ENCODE results near the gene PPA2. TPM values are rescaled to one million over a fixed set of nuclear protein-coding genes. Genes with fewer than 3 reads are reported as not detected.
A peak's percentile ranks its signal among the peaks of the same experiment; 100 is the strongest.

Gene PPA2
- total RNA-seq, 1 experiment from 2014 or later, result 76.4 TPM

DNA sequence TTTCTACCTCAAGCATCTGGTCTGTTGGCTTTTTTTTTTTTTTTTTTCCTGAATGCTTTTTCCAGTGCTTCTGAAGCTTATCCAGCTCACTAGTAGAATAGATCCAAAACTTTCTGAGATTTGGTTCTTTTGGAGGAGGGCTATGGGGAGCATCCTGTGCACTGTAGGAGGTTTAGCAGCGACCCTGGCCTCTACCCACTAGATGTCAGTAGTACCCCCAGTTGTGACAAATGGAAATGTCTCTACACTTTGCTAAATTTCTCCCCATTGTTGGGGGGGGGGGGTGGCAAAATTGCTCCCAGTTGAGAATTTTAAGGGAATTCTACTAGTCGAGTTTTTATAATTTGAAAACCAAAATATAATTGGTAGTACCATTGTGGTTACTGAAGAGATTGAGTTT is 23.0 kb upstream of the PPA2 start:
- Histone ChIP-seq H3K4ac (ENCODE audit: low read depth, low read length) (no peak overlapping the region), H2BK12ac (ENCODE audit: insufficient read length, low read depth, low read length) (no peak overlapping the region), H2BK15ac (ENCODE audit: low read depth, low read length) (no peak overlapping the region), H4K91ac (ENCODE audit: insufficient read length, low read depth, low read length) (no peak overlapping the region), H4K20me1 (ENCODE audit: control insufficient read depth, insufficient read depth, insufficient read length) (no peaks in the 10 kb centered on the region), H3K79me2 (ENCODE audit: insufficient read depth, low read length) (no peaks in the 10 kb centered on the region), H3K14ac (ENCODE audit: insufficient read depth, low read length) (no peak overlapping the region), H2AK5ac (ENCODE audit: insufficient read length, low read length) (no peak overlapping the region), H2BK20ac (ENCODE audit: low read depth, low read length, poor library complexity, severe bottlenecking) (no peak overlapping the region), H4K8ac (replicated peaks; ENCODE audit: insufficient read length, low read depth, low read length) (no peak overlapping the region), H2AFZ (ENCODE audit: low read length) (no peak overlapping the region), H3K9me3 (ENCODE audit: control insufficient read depth, low read depth, low read length) (no peaks in the 10 kb centered on the region), H3K56ac (ENCODE audit: insufficient read length, low read depth, low read length) (no peak overlapping the region), H3K27me3 (ENCODE audit: insufficient read depth, low read length) (no peaks in the 10 kb centered on the region), H3K18ac (ENCODE audit: insufficient read length, low read depth, low read length) (no peak overlapping the region), H3K4me1 (ENCODE audit: insufficient read depth, low read length) (no peaks in the 10 kb centered on the region), H3K23ac (ENCODE audit: insufficient read length, low read depth, low read length) (no peak overlapping the region), H2BK120ac (ENCODE audit: low read depth, low read length, poor library complexity, severe bottlenecking) (no peak overlapping the region), H2BK5ac (ENCODE audit: insufficient read length, low read length) (no peak overlapping the region), H3K27ac (ENCODE audit: insufficient read length, low read depth, low read length) (no peak overlapping the region), H3K9ac (ENCODE audit: extremely low read depth, insufficient read length, low read length) (no peak overlapping the region), H4K5ac (ENCODE audit: insufficient read length, low read depth, low read length) (no peak overlapping the region), H3K4me2 (ENCODE audit: insufficient read depth, insufficient read length, low read length) (no peak overlapping the region), H3K79me1 (ENCODE audit: insufficient read depth, low read depth, low read length, poor library complexity, severe bottlenecking) (no peaks in the 10 kb centered on the region), H3T11ph (ENCODE audit: low read length) (no peak overlapping the region), H3K23me2 (ENCODE audit: insufficient read length, low read depth, low read length, poor library complexity, severe bottlenecking) (no peaks in the 10 kb centered on the region)
- Mint-ChIP-seq H3K36me3 (ENCODE audit: insufficient read depth in 1 of 3, low read depth in 3 of 3) (no peaks in the 10 kb centered on the region), H3K27ac (no peak overlapping the region), H3K4me3 (no peak overlapping the region), H3K27me3 (ENCODE audit: low read depth) (peaks cover 14% of the 10 kb centered on the region), H3K9me3 (peaks cover 2 to 15% of the 10 kb centered on the region in 2 experiments; a peak in 4 of 5 replicates), H3K4me1 (no peaks in the 10 kb centered on the region)
- no peak for DNase-seq
- no CpG with 5 or more reads among the region's 2 CpGs for WGBS (ENCODE audit: extremely low coverage, insufficient read length, low lambda C conversion rate)
- TF ChIP-seq, protein P1, sequence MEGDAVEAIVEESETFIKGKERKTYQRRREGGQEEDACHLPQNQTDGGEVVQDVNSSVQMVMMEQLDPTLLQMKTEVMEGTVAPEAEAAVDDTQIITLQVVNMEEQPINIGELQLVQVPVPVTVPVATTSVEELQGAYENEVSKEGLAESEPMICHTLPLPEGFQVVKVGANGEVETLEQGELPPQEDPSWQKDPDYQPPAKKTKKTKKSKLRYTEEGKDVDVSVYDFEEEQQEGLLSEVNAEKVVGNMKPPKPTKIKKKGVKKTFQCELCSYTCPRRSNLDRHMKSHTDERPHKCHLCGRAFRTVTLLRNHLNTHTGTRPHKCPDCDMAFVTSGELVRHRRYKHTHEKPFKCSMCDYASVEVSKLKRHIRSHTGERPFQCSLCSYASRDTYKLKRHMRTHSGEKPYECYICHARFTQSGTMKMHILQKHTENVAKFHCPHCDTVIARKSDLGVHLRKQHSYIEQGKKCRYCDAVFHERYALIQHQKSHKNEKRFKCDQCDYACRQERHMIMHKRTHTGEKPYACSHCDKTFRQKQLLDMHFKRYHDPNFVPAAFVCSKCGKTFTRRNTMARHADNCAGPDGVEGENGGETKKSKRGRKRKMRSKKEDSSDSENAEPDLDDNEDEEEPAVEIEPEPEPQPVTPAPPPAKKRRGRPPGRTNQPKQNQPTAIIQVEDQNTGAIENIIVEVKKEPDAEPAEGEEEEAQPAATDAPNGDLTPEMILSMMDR (conservative IDR thresholded peaks at IDR 0.05), result peak; percentile 50

Data from H9 (cell line).